ENCODE measurements around the gene CA7.
"Not testable (repeated sequence)": the region's sequence is repeated elsewhere in the genome, so short reads cannot be mapped to it uniquely, and the experiment has no call there.

CA7 gene

DNA sequence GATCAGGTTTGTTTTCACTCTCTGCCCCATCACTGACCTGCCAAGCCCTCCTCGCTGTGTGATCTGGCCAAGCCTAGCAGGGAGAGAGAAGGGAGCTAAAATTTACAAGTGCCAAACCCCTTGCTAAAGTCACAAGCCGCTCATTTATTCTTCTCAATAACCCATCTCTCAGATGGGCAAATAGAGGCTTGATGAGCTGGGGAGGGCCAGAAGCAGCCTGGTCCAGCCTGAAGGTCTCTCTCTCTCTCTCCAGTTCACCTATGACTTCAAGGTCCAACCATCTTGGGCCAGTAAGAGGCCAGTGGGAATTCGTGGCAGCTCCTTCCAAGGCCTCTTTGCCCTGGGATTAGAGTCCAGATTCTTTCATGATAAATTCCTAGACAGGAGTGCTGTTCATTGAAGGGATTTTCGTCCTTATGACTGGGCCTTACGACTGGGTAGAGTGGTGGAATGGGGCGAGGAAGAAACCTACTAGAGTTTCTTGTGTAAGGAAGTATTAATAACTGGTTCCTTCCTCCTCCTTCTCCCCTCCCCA lies 3.4 kb downstream of the CA7 start:
- DNase-seq = no peak

DNA sequence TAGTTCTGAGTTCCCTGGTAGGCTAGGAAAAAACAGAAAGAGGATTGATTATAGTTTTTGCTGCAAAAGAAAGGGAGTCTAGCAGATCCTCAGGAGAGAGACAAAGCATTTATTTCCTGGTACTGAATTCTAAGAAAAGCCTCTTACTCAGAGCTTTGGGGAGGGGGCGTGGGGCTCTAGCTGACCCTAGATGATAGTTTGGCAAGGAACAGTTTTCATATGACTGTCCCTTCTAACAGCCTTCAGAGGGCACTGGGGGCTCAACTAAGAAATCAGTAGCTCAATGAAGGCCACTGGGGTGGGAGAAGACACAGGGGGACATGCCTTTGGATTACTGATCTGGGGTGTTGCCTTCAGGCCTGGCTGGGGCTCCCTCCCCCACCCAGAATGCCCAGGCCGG lies 4.0 kb downstream of the CA7 start:
- no peak for DNase-seq

DNA sequence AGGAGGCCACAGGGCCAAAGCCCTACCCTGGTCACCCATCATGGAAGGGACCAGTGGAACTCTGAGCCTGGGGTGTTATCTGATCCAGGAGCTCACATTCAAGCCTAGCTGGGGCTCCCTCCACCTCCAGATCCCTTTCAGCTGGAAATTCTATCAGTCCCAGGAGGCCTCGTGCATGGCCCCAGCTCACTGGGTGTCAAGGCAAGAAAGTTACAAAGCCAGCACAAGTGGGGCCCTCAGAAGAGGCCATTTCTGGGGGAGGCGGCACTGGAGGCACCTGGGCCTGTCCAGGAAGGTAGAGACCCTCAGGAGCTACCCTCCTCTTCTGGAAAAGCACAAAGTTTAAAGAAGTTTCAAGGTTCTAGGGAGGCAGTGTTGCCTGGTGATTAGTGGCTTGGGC lies 4.8 kb downstream of the CA7 start:
- no peak for DNase-seq

GRCh38 chr16:66849549-66849948 lies 5.3 kb downstream of the CA7 start:
- DNase-seq = no peak

- DNase-seq = no peak
These were observed 6.1 kb downstream of the CA7 start for GRCh38 chr16:66850115-66850815.

DNA sequence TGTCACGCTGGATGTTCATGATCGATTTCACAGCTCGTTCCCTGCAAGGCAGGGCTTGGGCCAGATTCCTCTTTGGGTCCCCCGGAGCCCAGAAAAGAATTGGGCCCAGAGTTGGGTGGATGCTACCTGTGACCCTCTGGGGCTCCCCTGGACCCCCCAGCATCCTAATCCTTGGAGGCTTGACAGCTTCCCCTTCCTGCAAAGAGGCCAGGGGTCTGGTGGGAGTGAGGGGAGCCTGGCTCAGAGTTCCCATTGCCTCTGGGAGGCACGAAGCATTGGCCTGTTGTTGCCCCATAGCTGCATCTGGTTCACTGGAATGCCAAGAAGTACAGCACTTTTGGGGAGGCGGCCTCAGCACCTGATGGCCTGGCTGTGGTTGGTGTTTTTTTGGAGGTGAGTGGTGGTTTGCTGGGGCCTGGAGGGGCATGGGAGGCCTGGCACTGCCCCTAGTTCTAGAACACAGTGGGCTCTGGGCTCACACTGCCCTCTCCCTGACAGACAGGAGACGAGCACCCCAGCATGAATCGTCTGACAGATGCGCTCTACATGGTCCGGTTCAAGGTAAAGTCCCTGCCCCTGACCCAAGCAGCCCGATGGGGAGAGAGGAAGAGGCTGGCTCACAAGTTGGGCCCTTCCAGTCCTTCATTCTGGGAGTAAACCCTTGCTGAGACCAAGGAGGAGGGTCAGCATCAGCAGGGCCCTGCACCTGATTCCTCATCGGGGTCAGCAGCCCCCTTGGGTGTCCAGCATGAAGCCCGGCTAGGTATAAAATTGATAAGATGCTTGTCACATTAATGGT lies 7.2 kb downstream of the CA7 start:
- DNase-seq = no peak

DNA sequence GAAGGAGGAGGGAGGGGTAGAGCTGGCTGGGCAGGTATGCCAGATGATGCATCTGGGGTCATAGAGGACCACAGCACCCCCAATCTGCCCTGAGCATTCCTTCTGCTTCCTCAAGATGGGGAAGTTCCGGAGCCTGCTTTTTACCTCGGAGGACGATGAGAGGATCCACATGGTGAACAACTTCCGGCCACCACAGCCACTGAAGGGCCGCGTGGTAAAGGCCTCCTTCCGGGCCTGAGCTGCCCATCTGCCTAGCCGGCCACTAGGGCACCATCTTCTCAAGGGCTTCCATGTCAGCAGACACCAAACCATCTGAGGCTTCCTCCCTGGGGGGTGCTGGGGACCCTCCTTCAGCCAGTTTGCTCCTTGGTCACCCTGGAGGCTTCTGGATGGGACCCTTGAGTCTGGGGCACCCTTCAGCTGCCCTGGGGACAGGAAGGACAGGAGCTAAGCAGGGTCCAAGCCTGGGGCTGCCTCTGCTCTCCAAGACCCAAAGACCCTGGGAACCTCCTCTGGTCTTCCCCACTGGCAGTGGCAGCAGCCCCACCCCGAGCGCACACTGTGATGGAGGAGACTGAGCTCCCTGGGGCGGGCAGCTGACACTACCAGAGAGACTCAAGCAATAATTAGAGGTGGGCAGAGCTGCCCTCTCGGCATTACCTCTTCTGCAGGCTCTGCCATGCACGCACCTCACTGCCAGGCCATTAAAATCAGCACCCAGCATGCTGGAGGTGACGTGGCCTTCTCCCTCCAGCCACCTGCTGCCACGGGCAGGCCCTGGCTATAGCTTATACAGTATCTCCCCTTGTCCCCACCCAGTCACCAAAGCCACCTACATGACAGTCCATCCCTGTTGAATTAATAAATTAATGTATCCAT lies 9.3 kb downstream of the CA7 start:
- no peak for DNase-seq

- DNase-seq = no peak
These were observed 12.0 kb downstream of the CA7 start for GRCh38 chr16:66856184-66856730.

- no peak for DNase-seq
These were observed 12.6 kb downstream of the CA7 start for GRCh38 chr16:66856801-66857200.

GRCh38 chr16:66857437-66857836 lies 13.2 kb downstream of the CA7 start:
- DNase-seq = no peak

- DNase-seq = peak; percentile 80
These were observed 14.7 kb downstream of the CA7 start for GRCh38 chr16:66858740-66859396.

DNA sequence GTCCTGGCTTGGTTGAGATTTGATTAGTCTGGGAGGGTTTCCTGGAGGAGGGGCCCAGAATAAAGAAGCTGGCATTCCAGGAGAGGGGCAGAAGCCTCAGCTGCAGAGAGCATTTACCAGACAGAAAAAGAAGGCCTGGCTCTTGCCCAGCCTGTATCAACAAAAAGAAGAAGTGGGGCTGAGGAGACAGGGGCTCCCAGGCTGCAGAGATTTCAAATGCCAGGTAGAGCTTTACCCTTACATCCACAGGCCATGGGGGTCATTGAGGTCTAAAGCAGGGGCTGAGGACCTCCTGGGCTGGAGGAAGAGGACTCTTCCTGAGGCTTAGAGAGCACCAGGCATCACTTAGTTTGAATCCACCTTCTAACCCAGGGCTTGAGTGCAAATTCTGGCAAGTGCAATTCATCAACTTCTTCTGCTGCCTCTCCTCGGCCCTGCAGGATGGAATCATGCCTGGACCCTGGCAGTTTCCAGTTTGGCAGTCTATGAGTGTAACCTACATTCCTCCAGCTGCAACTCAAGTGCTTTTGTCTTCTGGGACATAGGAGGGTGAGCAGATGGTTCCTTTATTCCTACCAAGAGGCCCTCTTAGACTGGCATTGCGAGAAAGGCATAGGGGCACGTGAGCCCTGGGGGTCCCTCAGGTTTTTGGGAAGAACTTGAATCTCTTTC lies 15.3 kb downstream of the CA7 start:
- DNase-seq = peak; percentile 9

GRCh38 chr16:66862023-66862520 lies 17.9 kb downstream of the CA7 start:
- DNase-seq = no peak

GRCh38 chr16:66863707-66864106 lies 19.5 kb downstream of the CA7 start:
- no peak for DNase-seq

DNA sequence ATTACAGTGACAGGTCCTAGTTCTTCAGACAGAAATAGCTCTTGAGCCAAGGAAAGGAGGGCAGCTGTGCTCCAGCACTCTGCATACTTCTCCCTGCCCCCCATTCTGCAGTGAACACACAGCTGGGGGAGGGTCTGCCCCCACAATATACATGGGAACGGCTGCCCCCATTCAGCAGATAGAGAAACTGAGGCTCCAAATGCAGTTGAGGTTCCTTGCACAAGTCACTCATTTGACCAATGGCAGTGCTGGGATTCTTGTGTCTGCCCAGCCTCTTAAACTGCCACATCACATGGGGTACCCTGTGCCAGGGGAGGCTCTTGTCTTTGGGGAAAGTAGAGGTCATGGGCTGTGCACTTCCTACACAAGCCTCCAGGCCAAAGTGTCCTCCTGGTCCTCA lies 25.2 kb downstream of the CA7 start:
- DNase-seq = no peak

DNA sequence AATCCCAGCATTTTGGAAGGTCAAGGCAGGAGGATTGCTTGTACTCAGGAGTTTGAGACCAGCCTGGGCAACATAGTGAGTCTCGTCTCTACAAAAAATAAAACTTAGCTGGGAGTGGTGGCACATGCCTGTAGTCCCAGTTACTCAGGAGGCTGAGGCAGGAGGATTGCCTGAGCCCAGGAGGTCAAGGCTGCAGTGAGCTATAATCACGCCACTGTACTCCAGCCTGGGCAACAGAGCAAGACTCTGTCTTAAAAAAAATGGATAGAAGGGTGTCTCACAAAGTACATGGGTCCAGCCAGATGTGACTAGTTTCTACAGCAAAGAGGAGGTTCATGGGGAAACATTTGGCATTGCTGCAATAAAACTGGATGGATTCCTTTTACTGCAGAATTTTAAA lies 27.1 kb downstream of the CA7 start:
- not testable (repeated sequence) for DNase-seq

- no peak for DNase-seq
These were observed 27.6 kb downstream of the CA7 start for GRCh38 chr16:66871840-66872239.

GRCh38 chr16:66872559-66872942 lies 28.3 kb downstream of the CA7 start:
- DNase-seq = no peak

DNA sequence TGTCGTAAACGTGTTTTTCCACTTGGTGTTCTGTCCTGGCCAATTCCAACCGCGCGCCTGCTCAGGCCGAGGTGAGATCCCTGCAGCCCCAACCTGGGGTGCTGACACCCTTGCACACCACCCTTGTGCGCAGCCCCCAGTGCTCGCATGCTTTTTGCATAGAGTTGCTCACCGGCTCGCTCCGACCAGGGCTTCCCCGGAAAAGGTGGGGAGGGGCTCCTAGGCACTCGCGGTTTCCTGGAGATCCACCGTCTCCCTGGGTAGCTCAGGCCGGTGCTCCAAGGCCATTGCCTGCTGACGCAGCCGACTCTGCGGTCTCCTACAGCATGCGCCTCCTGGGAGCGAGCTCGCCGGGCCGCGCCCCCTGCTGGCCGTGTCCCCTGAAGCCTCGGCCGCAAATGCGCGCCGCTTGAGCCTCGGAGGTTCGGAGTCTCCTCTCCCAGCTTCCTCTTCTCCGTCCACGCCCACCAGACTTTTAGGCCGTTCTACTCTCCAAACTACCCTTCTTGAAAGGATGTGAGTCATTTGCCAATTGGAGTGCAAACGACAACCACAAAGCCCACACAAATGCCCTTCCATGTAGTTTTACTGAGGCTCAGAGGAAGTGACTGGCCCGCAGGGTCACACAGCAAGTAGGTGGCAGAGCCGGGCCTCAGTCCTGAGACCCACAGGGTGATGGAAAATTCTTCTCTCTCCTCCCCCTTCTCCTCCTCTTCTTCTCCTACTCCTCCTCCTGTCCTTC lies 28.9 kb downstream of the CA7 start:
- peak; percentile 48 for DNase-seq

DNA sequence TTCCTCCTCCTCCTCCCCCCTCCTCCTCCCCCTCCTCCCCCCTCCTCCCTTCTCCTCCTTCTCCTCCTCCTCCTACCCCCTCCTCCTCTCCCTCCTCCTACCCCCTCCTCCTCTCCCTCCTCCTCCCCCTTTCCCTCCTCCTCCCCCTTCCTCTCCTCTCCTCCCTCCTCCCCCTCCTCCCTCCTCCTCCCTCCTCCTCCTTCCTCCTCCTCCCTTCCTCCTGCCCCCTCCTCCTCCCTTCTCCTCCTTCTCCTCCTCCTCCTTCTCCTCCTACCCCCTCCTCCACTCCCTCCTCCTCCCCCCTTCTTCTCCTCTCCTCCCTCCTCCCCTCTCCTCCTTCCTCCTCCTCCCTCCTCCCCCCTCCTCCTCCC lies 29.5 kb downstream of the CA7 start:
- no peak for DNase-seq
